Activated T-cell treated with anti-CD3 and anti-CD28 coated beads, Interleukin-2, amount 50 U/mL, for 24 hours (primary cell): ENCODE results near the gene PTPRK.

Source experiments
- DNase-seq: peaks from one replicate; pipeline ENCODE4 v3.0.0-alpha.2; 2020
- H3K27ac Mint-ChIP-seq: 2 replicates; pipeline ENCODE4 v1.8.0; 2020; ENCODE audit warnings: mild to moderate bottlenecking, mixed read lengths
- H3K27me3 Mint-ChIP-seq: 2 replicates; pipeline ENCODE4 v1.8.0; 2020; ENCODE audit warnings: mixed read lengths
- H3K36me3 Mint-ChIP-seq: 2 replicates; pipeline ENCODE4 v1.8.0; 2020; ENCODE audit warnings: low read depth, mixed read lengths
- H3K4me1 Mint-ChIP-seq: 2 replicates; pipeline ENCODE4 v1.8.0; 2020; ENCODE audit warnings: low read depth, mixed read lengths
- H3K4me3 Mint-ChIP-seq: 2 replicates; pipeline ENCODE4 v1.8.0; 2020; ENCODE audit warnings: mild to moderate bottlenecking, moderate library complexity, mixed read lengths
- H3K9me3 Mint-ChIP-seq: 2 replicates; pipeline ENCODE4 v1.8.0; 2020; ENCODE audit warnings: mixed read lengths

PTPRK gene

GRCh38 chr6:128417698-128418097 lies 102.7 kb downstream of the PTPRK start:
- H3K4me3 Mint-ChIP-seq: no peak overlapping the region

GRCh38 chr6:128415387-128415786 lies 105.0 kb downstream of the PTPRK start:
- Mint-ChIP-seq H3K36me3 (peaks cover 2% of the 10 kb centered on the region), H3K27me3 (no peaks in the 10 kb centered on the region), H3K27ac (no peak overlapping the region), H3K9me3 (no peaks in the 10 kb centered on the region), H3K4me1 (no peaks in the 10 kb centered on the region), H3K4me3 (no peak overlapping the region)
- no peak for DNase-seq

More at GRCh38 chr6:128417698-128418097, 102.7 kb downstream of the PTPRK start:
- no peak for DNase-seq
- peaks cover 2% of the 10 kb centered on the region for H3K36me3 Mint-ChIP-seq
- H3K27me3 Mint-ChIP-seq: no peaks in the 10 kb centered on the region
- no peaks in the 10 kb centered on the region for H3K9me3 Mint-ChIP-seq
- no peak overlapping the region for H3K27ac Mint-ChIP-seq
- H3K4me1 Mint-ChIP-seq: no peaks in the 10 kb centered on the region

GRCh38 chr6:128414943-128415342 lies 105.5 kb downstream of the PTPRK start:
- H3K27ac Mint-ChIP-seq: no peak overlapping the region
- H3K36me3 Mint-ChIP-seq: peaks cover 2% of the 10 kb centered on the region
- DNase-seq: no peak

GRCh38 chr6:128413291-128413690 lies 107.1 kb downstream of the PTPRK start:
- no peak overlapping the region for H3K27ac Mint-ChIP-seq
- no peaks in the 10 kb centered on the region for H3K27me3 Mint-ChIP-seq
- no peak overlapping the region for H3K4me3 Mint-ChIP-seq
- DNase-seq: no peak
- no peaks in the 10 kb centered on the region for H3K4me1 Mint-ChIP-seq
- H3K9me3 Mint-ChIP-seq: no peaks in the 10 kb centered on the region
- no peaks in the 10 kb centered on the region for H3K36me3 Mint-ChIP-seq

More at GRCh38 chr6:128414943-128415342, 105.5 kb downstream of the PTPRK start:
- no peak overlapping the region for H3K4me3 Mint-ChIP-seq
- no peaks in the 10 kb centered on the region for H3K9me3 Mint-ChIP-seq
- no peaks in the 10 kb centered on the region for H3K27me3 Mint-ChIP-seq
- no peaks in the 10 kb centered on the region for H3K4me1 Mint-ChIP-seq

- Mint-ChIP-seq H3K27ac (no peak overlapping the region), H3K27me3 (no peaks in the 10 kb centered on the region), H3K4me3 (no peak overlapping the region), H3K4me1 (no peaks in the 10 kb centered on the region), H3K9me3 (no peaks in the 10 kb centered on the region), H3K36me3 (no peaks in the 10 kb centered on the region)
- DNase-seq: no peak
Measured at GRCh38 chr6:128412680-128413079, 107.7 kb downstream of the PTPRK start.

GRCh38 chr6:128410584-128410983 lies 109.8 kb downstream of the PTPRK start:
- Mint-ChIP-seq H3K36me3 (no peaks in the 10 kb centered on the region), H3K9me3 (no peaks in the 10 kb centered on the region), H3K4me3 (no peak overlapping the region), H3K27ac (no peak overlapping the region), H3K4me1 (no peaks in the 10 kb centered on the region), H3K27me3 (no peaks in the 10 kb centered on the region)
- DNase-seq: no peak

- H3K36me3 Mint-ChIP-seq: no peaks in the 10 kb centered on the region
- H3K27ac Mint-ChIP-seq: no peak overlapping the region
- peaks cover 7% of the 10 kb centered on the region for H3K4me1 Mint-ChIP-seq
- no peaks in the 10 kb centered on the region for H3K27me3 Mint-ChIP-seq
- no peak overlapping the region for H3K4me3 Mint-ChIP-seq
- H3K9me3 Mint-ChIP-seq: no peaks in the 10 kb centered on the region
- no peak for DNase-seq
Measured at GRCh38 chr6:128409003-128409402, 111.4 kb downstream of the PTPRK start.

GRCh38 chr6:128406453-128406852 lies 113.9 kb downstream of the PTPRK start:
- no peak for DNase-seq
- Mint-ChIP-seq H3K36me3 (no peaks in the 10 kb centered on the region), H3K9me3 (no peaks in the 10 kb centered on the region), H3K4me1 (peaks cover 18% of the 10 kb centered on the region), H3K27me3 (no peaks in the 10 kb centered on the region), H3K27ac (no peak overlapping the region), H3K4me3 (no peak overlapping the region)

GRCh38 chr6:128403618-128404444 lies 116.6 kb downstream of the PTPRK start:
- H3K27me3 Mint-ChIP-seq: no peaks in the 10 kb centered on the region
- H3K4me3 Mint-ChIP-seq: no peak overlapping the region
- H3K4me1 Mint-ChIP-seq: peaks cover 18% of the 10 kb centered on the region
- H3K27ac Mint-ChIP-seq: peak overlapping the region; percentile 50
- DNase-seq: no peak
- H3K36me3 Mint-ChIP-seq: no peaks in the 10 kb centered on the region
- H3K9me3 Mint-ChIP-seq: no peaks in the 10 kb centered on the region

GRCh38 chr6:128400875-128401274 lies 119.5 kb downstream of the PTPRK start:
- DNase-seq: no peak
- peaks cover 19% of the 10 kb centered on the region for H3K4me1 Mint-ChIP-seq
- H3K27ac Mint-ChIP-seq: no peak overlapping the region
- no peaks in the 10 kb centered on the region for H3K9me3 Mint-ChIP-seq
- no peak overlapping the region for H3K4me3 Mint-ChIP-seq
- H3K36me3 Mint-ChIP-seq: peaks cover 3% of the 10 kb centered on the region
- no peaks in the 10 kb centered on the region for H3K27me3 Mint-ChIP-seq

GRCh38 chr6:128397996-128398395 lies 122.4 kb downstream of the PTPRK start:
- no peak for DNase-seq
- H3K9me3 Mint-ChIP-seq: no peaks in the 10 kb centered on the region
- H3K4me1 Mint-ChIP-seq: peaks cover 2% of the 10 kb centered on the region
- H3K27me3 Mint-ChIP-seq: no peaks in the 10 kb centered on the region
- peaks cover 3% of the 10 kb centered on the region for H3K36me3 Mint-ChIP-seq
- no peak overlapping the region for H3K27ac Mint-ChIP-seq
- no peak overlapping the region for H3K4me3 Mint-ChIP-seq

GRCh38 chr6:128395596-128395995 lies 124.8 kb downstream of the PTPRK start:
- Mint-ChIP-seq H3K4me1 (peaks cover 1% of the 10 kb centered on the region), H3K27me3 (no peaks in the 10 kb centered on the region), H3K9me3 (no peaks in the 10 kb centered on the region), H3K27ac (no peak overlapping the region), H3K36me3 (peaks cover 3% of the 10 kb centered on the region), H3K4me3 (no peak overlapping the region)
- DNase-seq: no peak

- Mint-ChIP-seq H3K36me3 (peaks cover 3% of the 10 kb centered on the region), H3K27me3 (no peaks in the 10 kb centered on the region), H3K4me3 (no peak overlapping the region), H3K4me1 (peaks cover 1% of the 10 kb centered on the region), H3K9me3 (no peaks in the 10 kb centered on the region), H3K27ac (no peak overlapping the region)
- no peak for DNase-seq
Measured at GRCh38 chr6:128395188-128395587, 125.2 kb downstream of the PTPRK start.

- no peak overlapping the region for H3K27ac Mint-ChIP-seq
- H3K4me1 Mint-ChIP-seq: peaks cover 1% of the 10 kb centered on the region
- no peaks in the 10 kb centered on the region for H3K9me3 Mint-ChIP-seq
- H3K4me3 Mint-ChIP-seq: no peak overlapping the region
- H3K36me3 Mint-ChIP-seq: peaks cover 3% of the 10 kb centered on the region
- H3K27me3 Mint-ChIP-seq: no peaks in the 10 kb centered on the region
- DNase-seq: no peak
Measured at GRCh38 chr6:128394167-128394566, 126.2 kb downstream of the PTPRK start.

- H3K4me3 Mint-ChIP-seq: no peak overlapping the region
- no peaks in the 10 kb centered on the region for H3K36me3 Mint-ChIP-seq
- no peaks in the 10 kb centered on the region for H3K4me1 Mint-ChIP-seq
- no peak overlapping the region for H3K27ac Mint-ChIP-seq
- no peak for DNase-seq
- no peaks in the 10 kb centered on the region for H3K9me3 Mint-ChIP-seq
- H3K27me3 Mint-ChIP-seq: no peaks in the 10 kb centered on the region
Measured at GRCh38 chr6:128389820-128390534, 130.4 kb downstream of the PTPRK start.
